ENCODE measurements around the gene CTXN3. TPM values are rescaled to one million over a fixed set of nuclear protein-coding genes. Genes with fewer than 3 reads are reported as not detected.

CTXN3 gene
- polyA plus RNA-seq, 4 donors: not detected

- Histone ChIP-seq H3K27ac (ENCODE audit: low read depth in 1 of 3, low read length in 2 of 3) (no peak overlapping the region), H3K36me3 (ENCODE audit: control insufficient read depth in 3 of 3, insufficient read depth in 2 of 3, low read depth in 1 of 3, low read length in 3 of 3) (no peaks in the 10 kb centered on the region), H3K9me3 (ENCODE audit: control insufficient read depth in 2 of 2, insufficient read depth in 1 of 2, low read depth in 1 of 2, low read length in 1 of 2) (no peaks in the 10 kb centered on the region), H3K4me1 (ENCODE audit: control insufficient read depth in 3 of 3, insufficient read depth in 2 of 3, low read depth in 1 of 3, low read length in 2 of 3) (no peaks in the 10 kb centered on the region), H3K4me3 (ENCODE audit: low read depth in 1 of 3, low read length in 3 of 3) (no peak overlapping the region), H3K27me3 (ENCODE audit: control insufficient read depth in 3 of 3, insufficient read depth in 3 of 3, low read length in 3 of 3) (no peaks in the 10 kb centered on the region)
- DNase-seq: no peak
- FAIRE-seq: no peak
- 59 to 62% (median 61%) methylated on average over 3 of the region's 3 CpGs for WGBS, 3 donors
These were observed 58.3 kb downstream of the CTXN3 start for GRCh38 chr5:127707209-127707608.

Other genes starting within 250 kb of the CTXN3 start
- gene PRRC1, start 131.4 kb upstream of the CTXN3 start, polyA plus RNA-seq: 10 to 100 TPM; 24.6 to 76.0 (median 41.1) TPM
- gene CCDC192, start 54.3 kb downstream of the CTXN3 start, polyA plus RNA-seq: under 1 TPM in 2 of 4 donors, not detected in 2; 0.07 to 0.49 TPM